ENCODE data around the gene CDC42BPA. TPM values are rescaled to one million over a fixed set of nuclear protein-coding genes. Genes with fewer than 3 reads are reported as not detected.

Gene CDC42BPA
- total and polyA plus RNA-seq, 9 of the 15 experiments (the other 6 are each of a cell fraction or from before 2014, with no cell fraction given): 8.0 to 77.5 (median 52.1) TPM

DNA sequence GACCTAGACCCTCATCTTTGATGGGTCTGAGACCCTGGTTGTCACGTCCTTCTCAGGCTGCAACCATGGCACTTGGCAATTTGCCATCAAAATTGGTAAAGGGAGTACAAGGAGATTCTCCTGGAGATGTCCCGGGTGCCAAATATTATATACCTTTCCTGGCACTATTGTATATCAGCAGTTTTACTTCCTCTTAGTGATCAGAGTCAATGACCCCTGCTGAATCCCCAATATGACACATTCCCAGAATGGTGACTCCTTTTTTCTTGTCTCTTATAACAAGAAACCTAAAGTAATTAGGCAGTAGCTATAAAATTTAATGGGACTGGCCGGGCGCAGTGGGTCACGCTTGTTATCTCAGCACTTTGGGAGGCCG, 39.6 kb upstream of the CDC42BPA start (continued):
- TF ChIP-seq LCOR (CRISPR knock-in tag; IDR thresholded peaks at IDR 0.05): no peak
- TF ChIP-seq, protein P1, sequence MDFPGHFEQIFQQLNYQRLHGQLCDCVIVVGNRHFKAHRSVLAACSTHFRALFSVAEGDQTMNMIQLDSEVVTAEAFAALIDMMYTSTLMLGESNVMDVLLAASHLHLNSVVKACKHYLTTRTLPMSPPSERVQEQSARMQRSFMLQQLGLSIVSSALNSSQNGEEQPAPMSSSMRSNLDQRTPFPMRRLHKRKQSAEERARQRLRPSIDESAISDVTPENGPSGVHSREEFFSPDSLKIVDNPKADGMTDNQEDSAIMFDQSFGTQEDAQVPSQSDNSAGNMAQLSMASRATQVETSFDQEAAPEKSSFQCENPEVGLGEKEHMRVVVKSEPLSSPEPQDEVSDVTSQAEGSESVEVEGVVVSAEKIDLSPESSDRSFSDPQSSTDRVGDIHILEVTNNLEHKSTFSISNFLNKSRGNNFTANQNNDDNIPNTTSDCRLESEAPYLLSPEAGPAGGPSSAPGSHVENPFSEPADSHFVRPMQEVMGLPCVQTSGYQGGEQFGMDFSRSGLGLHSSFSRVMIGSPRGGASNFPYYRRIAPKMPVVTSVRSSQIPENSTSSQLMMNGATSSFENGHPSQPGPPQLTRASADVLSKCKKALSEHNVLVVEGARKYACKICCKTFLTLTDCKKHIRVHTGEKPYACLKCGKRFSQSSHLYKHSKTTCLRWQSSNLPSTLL (IDR thresholded peaks at IDR 0.05): no peak
- no peak for TF ChIP-seq E4F1 (CRISPR knock-in tag; IDR thresholded peaks at IDR 0.05; ENCODE audit: borderline replicate concordance)
- 0 out of 2 replicates have a peak, but pooled peaks have one; percentile 12 for TF ChIP-seq HNRNPL (IDR thresholded peaks at IDR 0.05; ENCODE audit: low read depth, low read length)
- TF ChIP-seq, protein P2, sequence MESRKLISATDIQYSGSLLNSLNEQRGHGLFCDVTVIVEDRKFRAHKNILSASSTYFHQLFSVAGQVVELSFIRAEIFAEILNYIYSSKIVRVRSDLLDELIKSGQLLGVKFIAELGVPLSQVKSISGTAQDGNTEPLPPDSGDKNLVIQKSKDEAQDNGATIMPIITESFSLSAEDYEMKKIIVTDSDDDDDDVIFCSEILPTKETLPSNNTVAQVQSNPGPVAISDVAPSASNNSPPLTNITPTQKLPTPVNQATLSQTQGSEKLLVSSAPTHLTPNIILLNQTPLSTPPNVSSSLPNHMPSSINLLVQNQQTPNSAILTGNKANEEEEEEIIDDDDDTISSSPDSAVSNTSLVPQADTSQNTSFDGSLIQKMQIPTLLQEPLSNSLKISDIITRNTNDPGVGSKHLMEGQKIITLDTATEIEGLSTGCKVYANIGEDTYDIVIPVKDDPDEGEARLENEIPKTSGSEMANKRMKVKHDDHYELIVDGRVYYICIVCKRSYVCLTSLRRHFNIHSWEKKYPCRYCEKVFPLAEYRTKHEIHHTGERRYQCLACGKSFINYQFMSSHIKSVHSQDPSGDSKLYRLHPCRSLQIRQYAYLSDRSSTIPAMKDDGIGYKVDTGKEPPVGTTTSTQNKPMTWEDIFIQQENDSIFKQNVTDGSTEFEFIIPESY (CRISPR knock-in tag; IDR thresholded peaks at IDR 0.05): no peak
- TF ChIP-seq ZNF253 (CRISPR knock-in tag; conservative IDR thresholded peaks at IDR 0.05): no peak
